ENCODE results near the gene PPP1R12A.

PPP1R12A gene

DNA sequence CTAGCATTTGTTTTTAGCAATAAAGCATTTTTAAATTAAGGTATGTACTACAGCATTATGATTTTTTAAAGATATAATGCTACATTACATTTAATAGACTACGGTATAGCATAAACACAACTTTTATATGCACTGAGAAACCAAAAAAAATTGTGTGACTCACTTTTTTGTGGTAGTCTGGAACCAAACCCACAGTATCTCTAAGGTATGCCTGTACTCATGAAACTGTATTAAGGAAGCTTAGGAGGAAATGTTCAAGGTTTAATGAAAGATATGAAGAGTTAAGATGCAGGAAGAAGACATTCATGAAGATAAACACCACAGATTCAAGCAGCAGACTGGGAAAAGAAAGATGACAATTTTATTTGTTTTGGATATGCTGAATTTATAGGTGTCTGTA is 51.7 kb downstream of the PPP1R12A start:
- TF ChIP-seq FOXP2 (optimal IDR thresholded peaks at IDR 0.05; ENCODE audit: borderline replicate concordance, extremely low read depth, extremely low read length, insufficient read depth) (no peak), REST (IDR thresholded peaks at IDR 0.05; ENCODE audit: insufficient read depth in 1 of 2, low read depth in 2 of 2, low read length in 2 of 2) (no peak), SIN3A (IDR thresholded peaks at IDR 0.05; ENCODE audit: borderline replicate concordance, insufficient read depth, low read length) (no peak), TAF1 (IDR thresholded peaks at IDR 0.05; ENCODE audit: borderline replicate concordance, insufficient read depth, low read length) (no peak), POLR2AphosphoS5 (IDR thresholded peaks at IDR 0.05; ENCODE audit: low read depth, low read length) (no peak)

- no peak for TF ChIP-seq POLR2AphosphoS5 (IDR thresholded peaks at IDR 0.05; ENCODE audit: low read depth, low read length)
- no peak for TF ChIP-seq SIN3A (IDR thresholded peaks at IDR 0.05; ENCODE audit: borderline replicate concordance, insufficient read depth, low read length)
- no peak for TF ChIP-seq FOXP2 (optimal IDR thresholded peaks at IDR 0.05; ENCODE audit: borderline replicate concordance, extremely low read depth, extremely low read length, insufficient read depth)
- no peak for TF ChIP-seq REST (IDR thresholded peaks at IDR 0.05; ENCODE audit: insufficient read depth in 1 of 2, low read depth in 2 of 2, low read length in 2 of 2)
- TF ChIP-seq TAF1 (IDR thresholded peaks at IDR 0.05; ENCODE audit: borderline replicate concordance, insufficient read depth, low read length) = no peak
These were observed 53.5 kb downstream of the PPP1R12A start for GRCh38 chr12:79881351-79881750.

GRCh38 chr12:79877246-79877645 is 57.7 kb downstream of the PPP1R12A start:
- TF ChIP-seq FOXP2 (optimal IDR thresholded peaks at IDR 0.05; ENCODE audit: borderline replicate concordance, extremely low read depth, extremely low read length, insufficient read depth) (no peak), TAF1 (IDR thresholded peaks at IDR 0.05; ENCODE audit: borderline replicate concordance, insufficient read depth, low read length) (no peak), SIN3A (IDR thresholded peaks at IDR 0.05; ENCODE audit: borderline replicate concordance, insufficient read depth, low read length) (no peak), POLR2AphosphoS5 (IDR thresholded peaks at IDR 0.05; ENCODE audit: low read depth, low read length) (no peak), REST (IDR thresholded peaks at IDR 0.05; ENCODE audit: insufficient read depth in 1 of 2, low read depth in 2 of 2, low read length in 2 of 2) (no peak)

DNA sequence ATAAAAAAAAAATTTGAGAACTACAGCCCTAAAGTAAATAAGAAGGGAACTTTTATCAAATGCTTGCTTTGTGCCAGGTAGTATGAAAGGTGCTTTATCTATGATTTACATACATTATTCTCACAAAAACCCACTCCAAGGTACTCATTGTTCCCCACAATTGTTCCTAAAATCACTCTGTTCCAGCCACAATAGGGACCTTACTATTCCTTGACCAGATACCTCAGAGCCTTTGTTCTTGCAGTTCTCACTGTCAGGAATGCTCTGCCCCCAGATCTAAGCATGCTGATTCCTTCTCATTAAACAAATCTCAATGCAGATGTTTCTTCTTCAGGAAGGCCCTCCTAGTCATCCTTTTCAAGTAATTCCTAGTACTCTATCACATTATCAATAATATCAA is 60.2 kb downstream of the PPP1R12A start:
- TF ChIP-seq POLR2AphosphoS5 (IDR thresholded peaks at IDR 0.05; ENCODE audit: low read depth, low read length) = no peak
- TF ChIP-seq SIN3A (IDR thresholded peaks at IDR 0.05; ENCODE audit: borderline replicate concordance, insufficient read depth, low read length) = no peak
- TF ChIP-seq TAF1 (IDR thresholded peaks at IDR 0.05; ENCODE audit: borderline replicate concordance, insufficient read depth, low read length) = no peak

DNA sequence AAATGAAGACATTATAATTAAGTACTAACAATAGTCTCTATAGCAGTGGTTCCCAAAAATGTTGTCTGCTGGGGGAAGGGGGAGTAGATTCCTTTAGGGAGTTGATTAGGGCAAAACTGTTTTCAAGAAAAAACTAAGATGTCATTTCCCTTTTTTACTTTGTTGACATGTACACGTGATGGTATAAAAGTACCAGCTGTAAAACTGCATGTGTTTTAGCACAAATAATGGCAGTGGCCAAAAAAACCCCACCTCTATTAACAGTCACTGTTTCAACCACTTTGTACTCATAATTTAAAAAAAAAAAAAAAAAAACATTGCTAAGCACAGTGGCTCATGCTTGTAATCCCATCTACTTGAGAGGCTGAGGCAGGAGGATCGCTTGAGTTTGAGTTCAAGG is 61.7 kb downstream of the PPP1R12A start:
- TF ChIP-seq TAF1 (IDR thresholded peaks at IDR 0.05; ENCODE audit: borderline replicate concordance, insufficient read depth, low read length) = no peak
- no peak for TF ChIP-seq POLR2AphosphoS5 (IDR thresholded peaks at IDR 0.05; ENCODE audit: low read depth, low read length)
- no peak for TF ChIP-seq REST (IDR thresholded peaks at IDR 0.05; ENCODE audit: insufficient read depth in 1 of 2, low read depth in 2 of 2, low read length in 2 of 2)
- no peak for TF ChIP-seq SIN3A (IDR thresholded peaks at IDR 0.05; ENCODE audit: borderline replicate concordance, insufficient read depth, low read length)
- no peak for TF ChIP-seq FOXP2 (optimal IDR thresholded peaks at IDR 0.05; ENCODE audit: borderline replicate concordance, extremely low read depth, extremely low read length, insufficient read depth)

Data from PFSK-1 (cell line).